Calu3 (cell line): ENCODE data around the gene AHI1. TPM values are rescaled to one million over a fixed set of nuclear protein-coding genes. Genes with fewer than 3 reads are reported as not detected.

Experiments used
- BruUV-seq: library from RNA; stranded (reverse); fragments of 400-500 nt; replicated peaks from 2 replicates; lab custom pipeline; 2021; lab: Mats Ljungman, UMichigan
- CTCF ChIA-PET: fragments of 300-600 bp; sonication (Branson Sonifier 250); formaldehyde crosslinking; loops from one replicate; lab custom pipeline; 2022; ENCODE audit warnings: antibody characterized with exemption; lab: Charles Lee
- DNase-seq: peaks from one replicate; pipeline ENCODE4 v3.0.0; 2022
- H3K27ac Mint-ChIP-seq: one replicate; pipeline ENCODE4 v1.8.0; 2022; ENCODE audit warnings: mixed read lengths; ENCODE audit not compliant: unreplicated experiment
- H3K27me3 Mint-ChIP-seq: one replicate; pipeline ENCODE4 v1.8.0; 2022; ENCODE audit warnings: mixed read lengths; ENCODE audit not compliant: unreplicated experiment
- H3K36me3 Mint-ChIP-seq: one replicate; pipeline ENCODE4 v1.8.0; 2022; ENCODE audit warnings: mild to moderate bottlenecking, moderate library complexity, mixed read lengths; ENCODE audit not compliant: insufficient read depth, unreplicated experiment
- H3K4me1 Mint-ChIP-seq: one replicate; pipeline ENCODE4 v1.8.0; 2022; ENCODE audit warnings: mild to moderate bottlenecking, low read depth, mixed read lengths; ENCODE audit not compliant: unreplicated experiment
- H3K4me3 Mint-ChIP-seq: one replicate; pipeline ENCODE4 v1.8.0; 2022; ENCODE audit warnings: mild to moderate bottlenecking, low read depth, moderate library complexity, mixed read lengths; ENCODE audit not compliant: unreplicated experiment
- H3K9me3 Mint-ChIP-seq: one replicate; pipeline ENCODE4 v1.8.0; 2022; ENCODE audit warnings: low read depth, mixed read lengths; ENCODE audit not compliant: unreplicated experiment
- CTCF ChIP-seq: fragments of 200-600 bp; IDR thresholded peaks from one replicate; pipeline ENCODE4 v1.8.0; 2022; ENCODE audit warnings: antibody characterized with exemption; ENCODE audit not compliant: unreplicated experiment
- intact Hi-C: fragments of 100-400 bp; cut with micrococcal nuclease; formaldehyde crosslinking; loops from one replicate; pipeline ENCODE4 v1.10.0; 2022; ENCODE audit not compliant: unreplicated experiment
- total RNA-seq: library from RNA; stranded (reverse); gene quantifications from 2 replicates; pipeline ENCODE4 v1.2.3, GENCODE V29; 2022

AHI1 gene
- total RNA-seq, 1 experiment from 2014 or later = 18.0 TPM

GRCh38 chr6:135283926-135284325 is 213.6 kb downstream of the AHI1 start:
- no peak for TF ChIP-seq CTCF
- Mint-ChIP-seq H3K4me1 (no peaks in the 10 kb centered on the region), H3K4me3 (no peak overlapping the region), H3K27me3 (no peaks in the 10 kb centered on the region), H3K36me3 (no peaks in the 10 kb centered on the region), H3K9me3 (no peaks in the 10 kb centered on the region), H3K27ac (no peak overlapping the region)
- intact Hi-C loops = loop anchor here (5.0 kb wide), 1 partner anchor 253 kb away; no protein-coding TSS in a partner anchor
- no peak for DNase-seq
- CTCF ChIA-PET = no interaction called here
- BruUV-seq = no TSS peak

GRCh38 chr6:135282395-135282794 is 215.1 kb downstream of the AHI1 start:
- H3K4me1 Mint-ChIP-seq = no peaks in the 10 kb centered on the region
- intact Hi-C loops = loop anchor here (5.0 kb wide), 1 partner anchor 255 kb away; no protein-coding TSS in a partner anchor
- H3K36me3 Mint-ChIP-seq = no peaks in the 10 kb centered on the region
- H3K27me3 Mint-ChIP-seq = no peaks in the 10 kb centered on the region
- no peaks in the 10 kb centered on the region for H3K9me3 Mint-ChIP-seq
- H3K27ac Mint-ChIP-seq = no peak overlapping the region
- no peak overlapping the region for H3K4me3 Mint-ChIP-seq
- BruUV-seq = no TSS peak
- no peak for TF ChIP-seq CTCF
- CTCF ChIA-PET = no interaction called here
- no peak for DNase-seq

GRCh38 chr6:135281964-135282363 is 215.6 kb downstream of the AHI1 start:
- intact Hi-C loops = loop anchor here (5.0 kb wide), 1 partner anchor 255 kb away; no protein-coding TSS in a partner anchor
- H3K9me3 Mint-ChIP-seq = no peaks in the 10 kb centered on the region
- DNase-seq = no peak
- H3K4me3 Mint-ChIP-seq = no peak overlapping the region
- TF ChIP-seq CTCF = no peak
- no peaks in the 10 kb centered on the region for H3K27me3 Mint-ChIP-seq
- no peak overlapping the region for H3K27ac Mint-ChIP-seq
- CTCF ChIA-PET = no interaction called here
- no peaks in the 10 kb centered on the region for H3K36me3 Mint-ChIP-seq
- no peaks in the 10 kb centered on the region for H3K4me1 Mint-ChIP-seq
- BruUV-seq = no TSS peak

GRCh38 chr6:135281227-135281626 is 216.3 kb downstream of the AHI1 start:
- CTCF ChIA-PET = no interaction called here
- no peak for DNase-seq
- Mint-ChIP-seq H3K4me1 (no peaks in the 10 kb centered on the region), H3K27me3 (no peaks in the 10 kb centered on the region), H3K9me3 (no peaks in the 10 kb centered on the region), H3K4me3 (no peak overlapping the region), H3K27ac (no peak overlapping the region), H3K36me3 (no peaks in the 10 kb centered on the region)
- TF ChIP-seq CTCF = no peak
- BruUV-seq = no TSS peak
- intact Hi-C loops = loop anchor here (5.0 kb wide), 1 partner anchor 256 kb away; no protein-coding TSS in a partner anchor
